SU-DHL-6 (cell line): ENCODE measurements around the gene C19orf44.

Source experiments
- CTCF ChIP-seq: fragments of 200-600 bp; sonication (generic); IDR thresholded peaks from one replicate; pipeline ENCODE4 v1.5.1; 2017; ENCODE audit warnings: antibody characterized with exemption, mild to moderate bottlenecking, low read length, moderate library complexity; ENCODE audit not compliant: insufficient read depth, poor library complexity, severe bottlenecking
- EZH2phosphoT487 ChIP-seq: fragments of 200-600 bp; sonication (generic), shearing (Covaris generic); conservative IDR thresholded peaks from 2 replicates; pipeline ENCODE4 v1.6.1; 2018; ENCODE audit warnings: mild to moderate bottlenecking, antibody characterized with exemption, low read length, moderate library complexity, mixed read lengths

- TF ChIP-seq CTCF (no peak), EZH2phosphoT487 (no peak)
Observed at GRCh38 chr19:16473875-16474392, 22.3 kb upstream of the C19orf44 start.
